Keratinocyte (primary cell): ENCODE data around the gene UBE2E1. TPM values are rescaled to one million over a fixed set of nuclear protein-coding genes. Genes with fewer than 3 reads are reported as not detected.
A peak's percentile ranks its signal among the peaks of the same experiment; 100 is the strongest.

Experiments
- DNase-seq: peaks from one replicate; pipeline ENCODE4 v3.0.0-alpha.2; 2011; ENCODE audit warnings: low read depth, missing footprints, low spot score
- FAIRE-seq: peaks from 2 replicates; lab custom pipeline; 2011; peaks lifted over from hg19 to GRCh38; lab: Jason Lieb, UNC
- H2AFZ ChIP-seq: 2 replicates; pipeline ENCODE4 v1.6.0; 2012; ENCODE audit warnings: low read length, control low read depth, inconsistent platforms; ENCODE audit not compliant: control insufficient read depth
- H3K27ac ChIP-seq: 2 replicates; pipeline ENCODE4 v1.5.1; 2011; ENCODE audit warnings: low read length; ENCODE audit not compliant: control insufficient read depth, insufficient read depth
- H3K27me3 ChIP-seq: 3 replicates; pipeline ENCODE4 v1.6.0; 2011; ENCODE audit warnings: low read length; ENCODE audit not compliant: control insufficient read depth, insufficient read depth; ENCODE audit errors: extremely low read depth
- H3K36me3 ChIP-seq, 2 experiments: 2 replicates in 1 of 2; 3 replicates in 1 of 2; pipeline ENCODE4 v1.5.1; 2011; ENCODE audit warnings: low read length in 2 of 2, mild to moderate bottlenecking in 1 of 2; ENCODE audit not compliant: control insufficient read depth in 2 of 2, insufficient read depth in 2 of 2; ENCODE audit errors: extremely low read depth in 1 of 2
- H3K4me1 ChIP-seq: 3 replicates; pipeline ENCODE4 v1.5.1; 2011; ENCODE audit warnings: low read length; ENCODE audit not compliant: control insufficient read depth, insufficient read depth; ENCODE audit errors: extremely low read depth
- H3K4me2 ChIP-seq: 3 replicates; pipeline ENCODE4 v1.6.0; 2011; ENCODE audit warnings: low read depth, low read length; ENCODE audit not compliant: control insufficient read depth, insufficient read depth; ENCODE audit errors: extremely low read depth
- H3K4me3 ChIP-seq, 3 experiments: fragments of 200-600 bp in 1 of 3; sonication (generic) in 1 of 3; 2 replicates in 2 of 3; 3 replicates in 1 of 3; pipeline ENCODE4 v1.5.1; 2011 to 2016; ENCODE audit warnings: low read length in 3 of 3, mild to moderate bottlenecking in 3 of 3, control low read depth in 2 of 3, inconsistent platforms in 1 of 3, low read depth in 1 of 3, mixed read lengths in 1 of 3, mixed run types in 1 of 3, moderate library complexity in 1 of 3; ENCODE audit not compliant: control insufficient read depth in 2 of 3, insufficient read depth in 2 of 3; ENCODE audit errors: extremely low read depth in 1 of 3
- H3K79me2 ChIP-seq: 2 replicates; pipeline ENCODE4 v1.6.0; 2012; ENCODE audit warnings: low read length; ENCODE audit not compliant: control insufficient read depth, insufficient read depth
- H3K9ac ChIP-seq: 3 replicates; pipeline ENCODE4 v1.6.0; 2011; ENCODE audit warnings: low read length; ENCODE audit not compliant: control insufficient read depth, insufficient read depth; ENCODE audit errors: extremely low read depth
- H3K9me1 ChIP-seq: 3 replicates; pipeline ENCODE4 v1.6.0; 2011; ENCODE audit warnings: low read length; ENCODE audit not compliant: control insufficient read depth, insufficient read depth; ENCODE audit errors: extremely low read depth
- H3K9me3 ChIP-seq: 2 replicates; pipeline ENCODE4 v1.5.1; 2012; ENCODE audit warnings: low read depth, low read length; ENCODE audit not compliant: control insufficient read depth
- H4K20me1 ChIP-seq: 3 replicates; pipeline ENCODE4 v1.6.0; 2011; ENCODE audit warnings: low read length; ENCODE audit not compliant: control insufficient read depth, insufficient read depth; ENCODE audit errors: extremely low read depth
- EZH2 ChIP-seq: IDR thresholded peaks from one replicate; pipeline ENCODE4 v1.6.1; 2012; ENCODE audit warnings: inconsistent platforms, mild to moderate bottlenecking, low read length, moderate library complexity
- dilution Hi-C: fragments of 300-500 bp; cut with MboI; formaldehyde crosslinking; loops from one replicate; pipeline ENCODE4 v1.7.0; 2020; ENCODE audit warnings: low sequenced_read_pairs; ENCODE audit not compliant: extremely low pct_ligation_motif_present
- polyA plus RNA-seq, 5 experiments: library from polyadenylated mRNA; depleted of rRNA in 3 of 5; stranded (reverse) in 3 of 5; stranded (forward) in 1 of 5; unstranded in 1 of 5; fragments of >200 nt; gene quantifications; 1 replicate in 1 of 5; 2 replicates in 3 of 5; 3 replicates in 1 of 5; pipeline versions ENCODE4 v1.2.1 to v1.2.3, GENCODE V29; 2011 to 2012; ENCODE audit warnings: missing spikeins in 2 of 5, low read depth in 1 of 5, low replicate concordance in 1 of 5
- TF ChIP-seq, protein P1 (sequence below), 3 experiments: IDR thresholded peaks in 1 of 3; conservative IDR thresholded peaks in 1 of 3; optimal IDR thresholded peaks in 1 of 3; 2 replicates in 2 of 3; 3 replicates in 1 of 3; pipeline versions ENCODE3 to v1.5.1; 2011; ENCODE audit warnings: low read length in 3 of 3, mild to moderate bottlenecking in 3 of 3, moderate library complexity in 2 of 3, control low read depth in 1 of 3, inconsistent platforms in 1 of 3; ENCODE audit not compliant: insufficient read depth in 2 of 3; ENCODE audit errors: extremely low read depth in 1 of 3

UBE2E1 gene
- polyA plus RNA-seq, 1 donor (not counting 4 experiments of a cell fraction or from before 2014, with no cell fraction given): 205 TPM

DNA sequence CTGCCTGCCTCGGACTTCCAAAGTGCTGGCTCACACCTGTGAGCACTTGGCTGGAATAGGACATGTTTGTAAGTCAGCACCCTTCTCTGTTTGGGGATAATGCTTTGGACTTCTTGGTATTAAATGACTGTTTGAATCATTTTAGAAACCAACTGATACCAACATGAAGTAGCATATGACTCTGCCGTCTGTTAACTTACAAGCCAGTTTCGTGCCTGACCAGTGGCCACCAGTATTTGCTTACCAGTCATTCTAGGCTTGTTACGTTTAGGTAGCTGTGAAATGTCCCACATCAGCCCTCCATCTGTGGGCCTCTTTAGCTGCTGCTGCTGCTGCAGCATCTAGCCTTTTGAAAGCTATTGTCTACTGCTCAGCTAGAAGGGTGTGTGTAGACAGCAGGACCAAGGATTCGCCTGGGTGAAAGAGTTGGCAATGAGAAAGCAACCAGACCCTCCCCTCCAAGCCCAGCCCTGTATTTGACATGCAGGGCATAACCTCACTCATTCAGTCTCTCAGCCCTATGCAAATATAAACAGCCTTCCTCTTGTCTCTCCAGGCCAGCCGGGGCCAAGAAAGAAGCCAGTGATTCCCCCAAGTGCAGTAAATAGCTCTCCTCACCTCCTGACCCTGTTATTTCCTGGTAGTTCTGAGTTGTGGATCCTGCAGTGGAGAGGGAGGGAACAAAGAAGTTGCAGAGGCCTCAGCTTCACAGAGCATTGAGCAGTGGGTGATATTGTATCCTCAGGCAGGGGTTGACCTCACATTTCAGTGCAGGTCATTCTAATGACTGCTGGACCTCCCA lies 60.0 kb downstream of the UBE2E1 start:
- H3K4me2 ChIP-seq: no peak overlapping the region
- no peak overlapping the region for H3K9ac ChIP-seq
- no peaks in the 10 kb centered on the region for H3K4me1 ChIP-seq
- TF ChIP-seq, protein P1, sequence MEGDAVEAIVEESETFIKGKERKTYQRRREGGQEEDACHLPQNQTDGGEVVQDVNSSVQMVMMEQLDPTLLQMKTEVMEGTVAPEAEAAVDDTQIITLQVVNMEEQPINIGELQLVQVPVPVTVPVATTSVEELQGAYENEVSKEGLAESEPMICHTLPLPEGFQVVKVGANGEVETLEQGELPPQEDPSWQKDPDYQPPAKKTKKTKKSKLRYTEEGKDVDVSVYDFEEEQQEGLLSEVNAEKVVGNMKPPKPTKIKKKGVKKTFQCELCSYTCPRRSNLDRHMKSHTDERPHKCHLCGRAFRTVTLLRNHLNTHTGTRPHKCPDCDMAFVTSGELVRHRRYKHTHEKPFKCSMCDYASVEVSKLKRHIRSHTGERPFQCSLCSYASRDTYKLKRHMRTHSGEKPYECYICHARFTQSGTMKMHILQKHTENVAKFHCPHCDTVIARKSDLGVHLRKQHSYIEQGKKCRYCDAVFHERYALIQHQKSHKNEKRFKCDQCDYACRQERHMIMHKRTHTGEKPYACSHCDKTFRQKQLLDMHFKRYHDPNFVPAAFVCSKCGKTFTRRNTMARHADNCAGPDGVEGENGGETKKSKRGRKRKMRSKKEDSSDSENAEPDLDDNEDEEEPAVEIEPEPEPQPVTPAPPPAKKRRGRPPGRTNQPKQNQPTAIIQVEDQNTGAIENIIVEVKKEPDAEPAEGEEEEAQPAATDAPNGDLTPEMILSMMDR (optimal IDR thresholded peaks at IDR 0.05 in 1 of 3, IDR thresholded peaks at IDR 0.05 in 1 of 3, conservative IDR thresholded peaks at IDR 0.05 in 1 of 3; ENCODE audit: extremely low read depth in 1 of 3, insufficient read depth in 2 of 3, low read length in 3 of 3): no peak
- no peak for TF ChIP-seq EZH2
- FAIRE-seq (no peak), DNase-seq (no peak)
- H3K9me1 ChIP-seq: no peaks in the 10 kb centered on the region
- H3K4me3 ChIP-seq: no peak overlapping the region
- peaks cover 2% of the 10 kb centered on the region for H4K20me1 ChIP-seq
- H2AFZ ChIP-seq: no peak overlapping the region
- H3K9me3 ChIP-seq: no peaks in the 10 kb centered on the region
- no peak overlapping the region for H3K27ac ChIP-seq
- H3K36me3 ChIP-seq: peaks cover 0 to 4% of the 10 kb centered on the region in 2 experiments
- H3K27me3 ChIP-seq: no peaks in the 10 kb centered on the region
- dilution Hi-C loops: no loop called here
- H3K79me2 ChIP-seq: peaks cover 42% of the 10 kb centered on the region

DNA sequence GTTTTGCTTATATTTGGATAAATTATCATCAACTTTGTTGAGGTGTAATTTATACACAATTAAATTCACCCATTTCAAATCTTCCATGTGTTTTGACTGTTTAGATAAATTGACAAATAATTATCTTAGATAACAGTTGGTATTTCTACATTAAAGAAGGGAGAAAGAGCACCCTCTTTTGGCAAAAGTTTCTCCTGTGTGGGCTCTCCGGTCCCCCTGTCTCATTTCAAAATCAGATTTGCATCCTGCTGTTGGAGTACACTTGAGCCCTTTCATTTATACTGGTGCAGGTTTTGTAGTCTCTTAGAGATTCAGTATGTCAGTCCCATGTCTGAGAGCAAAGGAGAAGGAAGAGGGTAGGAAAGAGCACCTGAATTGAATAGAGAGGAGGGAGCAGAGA lies 61.6 kb downstream of the UBE2E1 start:
- dilution Hi-C loops: no loop called here
- no peak for FAIRE-seq
- H3K79me2 ChIP-seq: peaks cover 27% of the 10 kb centered on the region

More for the DNA sequence above, 61.6 kb downstream of the UBE2E1 start:
- H3K9ac ChIP-seq: no peak overlapping the region
- TF ChIP-seq, protein P1 (optimal IDR thresholded peaks at IDR 0.05 in 1 of 3, IDR thresholded peaks at IDR 0.05 in 1 of 3, conservative IDR thresholded peaks at IDR 0.05 in 1 of 3; ENCODE audit: extremely low read depth in 1 of 3, insufficient read depth in 2 of 3, low read length in 3 of 3): peak in 1 of 3 experiments; percentile 9
- no peak for TF ChIP-seq EZH2
- H3K27ac ChIP-seq: no peak overlapping the region
- H3K36me3 ChIP-seq: peaks cover 0 to 2% of the 10 kb centered on the region in 2 experiments
- no peak overlapping the region for H3K4me2 ChIP-seq
- no peak for DNase-seq
- H4K20me1 ChIP-seq: peaks cover 2% of the 10 kb centered on the region
- no peaks in the 10 kb centered on the region for H3K9me3 ChIP-seq
- no peak overlapping the region for H3K4me3 ChIP-seq
- H2AFZ ChIP-seq: no peak overlapping the region
- no peaks in the 10 kb centered on the region for H3K9me1 ChIP-seq
- H3K4me1 ChIP-seq: no peaks in the 10 kb centered on the region
- no peaks in the 10 kb centered on the region for H3K27me3 ChIP-seq
